Pancreas (tissue), 10 donors: ENCODE measurements around the gene LYSET. TPM values are rescaled to one million over a fixed set of nuclear protein-coding genes. Genes with fewer than 3 reads are reported as not detected.
A peak's percentile ranks its signal among the peaks of the same experiment; 100 is the strongest.

Experiments used
- ATAC-seq, 4 donors: fragments of 200-7000 bp; cut with Tn5 transposase; one replicate each; pipeline versions ENCODE4 v1.8.0 to v1.9.1; 2020; ENCODE audit warnings: mild to moderate bottlenecking in 4 of 4, moderate library complexity in 4 of 4
- DNase-seq, 6 donors: peaks; one replicate each; pipeline ENCODE4 v3.0.0-alpha.2; 2020
- FAIRE-seq: peaks from 2 replicates; lab custom pipeline; 2012; peaks lifted over from hg19 to GRCh38; lab: Jason Lieb, UNC
- H3K27ac ChIP-seq, 4 donors: fragments of 200-600 bp; sonication (generic); 1 replicate in 3 of 4; 2 replicates in 1 of 4; pipeline versions ENCODE4 v1.5.0 to v1.8.0; 2020
- H3K27me3 ChIP-seq, 4 donors: fragments of 200-600 bp; one replicate each; pipeline ENCODE4 v1.8.0; 2021
- H3K36me3 ChIP-seq, 3 donors: fragments of 200-600 bp; sonication (generic) in 1 of 3; one replicate each; pipeline versions ENCODE4 v1.5.0 to v1.8.0; 2020 to 2021
- H3K4me1 ChIP-seq, 3 donors: fragments of 200-600 bp; one replicate each; pipeline ENCODE4 v1.8.0; 2021
- H3K4me3 ChIP-seq, 4 donors: fragments of 200-600 bp; sonication (generic) in 2 of 4; one replicate each; pipeline versions ENCODE4 v1.5.0 to v1.8.0; 2020 to 2021
- H3K9me3 ChIP-seq, 4 donors: fragments of 200-600 bp; one replicate each; pipeline ENCODE4 v1.8.0; 2021
- WGBS, 2 donors: extraction: QIAGEN DNeasy Blood & Tissue Kit; methylation state at CpG; one replicate each; pipeline ENCODE4 v1.1.7; 2013; 5-methylcytosine and 5-hydroxymethylcytosine counted together
- intact Hi-C, 3 donors: fragments of 100-400 bp; cut with DNase I; formaldehyde crosslinking; loops; one replicate each; pipeline versions ENCODE4 v1.11.1 to v1.14.2; 2022
- polyA plus RNA-seq, 2 donors: library from polyadenylated mRNA; stranded (reverse); fragments of 200-250 nt; gene quantifications; one replicate each; pipeline ENCODE4 v1.2.3, GENCODE V29; 2013
- total RNA-seq, 6 donors: library from RNA; stranded (reverse); fragmentation: NEBNext Ultra II Directional in 4 of 6; extraction: Animal tissue kit (Norgen Biotek cat#: 25700) in 4 of 6; gene quantifications; one replicate each; pipeline versions ENCODE4 v1.2.1 to v1.2.4, GENCODE V29; 2021 to 2023
- TF ChIP-seq, protein P1 (sequence below), 4 donors: fragments of 200-600 bp; sonication (generic) in 3 of 4; IDR thresholded peaks; one replicate each; pipeline versions ENCODE4 v1.5.0 to v1.8.0; 2021; ENCODE audit warnings: antibody characterized with exemption in 4 of 4
- donor health status: healthy with polysubstance abuse.
- donor health status: DM: no; HTN: no; CAD: no; lungs with moderate emphysema.
- donor health status: DM: no; HTN: no; CAD: no.
- donor health status: control.
- donor health status: control.
- donor health status: Bipolar disorder and iron deficiency.
- donor health status: DM: yes; HTN: yes; CAD: no.
- donor health status: DM: no; HTN: no; CAD: no.
- donor health status: DM: no; HTN: no; CAD: no.
- donor health status: DM: yes; HTN: yes; CAD: no.

Gene LYSET
- total and polyA plus RNA-seq, 8 donors = 6.1 to 21.2 (median 9.2) TPM

- WGBS, 2 donors = 54 to 55% methylated on average over 3 of the region's 3 CpGs
- Histone ChIP-seq H3K36me3 (peaks cover 0 to 13% (median 8%) of the 10 kb centered on the region in 3 donors), H3K4me3 (no peak overlapping the region), H3K27ac (no peak overlapping the region), H3K27me3 (no peaks in the 10 kb centered on the region), H3K9me3 (no peaks in the 10 kb centered on the region), H3K4me1 (peaks cover 0 to 26% (median 24%) of the 10 kb centered on the region in 3 donors)
- ATAC-seq (no peak), DNase-seq (no peak), FAIRE-seq (no peak)
- TF ChIP-seq, protein P1, sequence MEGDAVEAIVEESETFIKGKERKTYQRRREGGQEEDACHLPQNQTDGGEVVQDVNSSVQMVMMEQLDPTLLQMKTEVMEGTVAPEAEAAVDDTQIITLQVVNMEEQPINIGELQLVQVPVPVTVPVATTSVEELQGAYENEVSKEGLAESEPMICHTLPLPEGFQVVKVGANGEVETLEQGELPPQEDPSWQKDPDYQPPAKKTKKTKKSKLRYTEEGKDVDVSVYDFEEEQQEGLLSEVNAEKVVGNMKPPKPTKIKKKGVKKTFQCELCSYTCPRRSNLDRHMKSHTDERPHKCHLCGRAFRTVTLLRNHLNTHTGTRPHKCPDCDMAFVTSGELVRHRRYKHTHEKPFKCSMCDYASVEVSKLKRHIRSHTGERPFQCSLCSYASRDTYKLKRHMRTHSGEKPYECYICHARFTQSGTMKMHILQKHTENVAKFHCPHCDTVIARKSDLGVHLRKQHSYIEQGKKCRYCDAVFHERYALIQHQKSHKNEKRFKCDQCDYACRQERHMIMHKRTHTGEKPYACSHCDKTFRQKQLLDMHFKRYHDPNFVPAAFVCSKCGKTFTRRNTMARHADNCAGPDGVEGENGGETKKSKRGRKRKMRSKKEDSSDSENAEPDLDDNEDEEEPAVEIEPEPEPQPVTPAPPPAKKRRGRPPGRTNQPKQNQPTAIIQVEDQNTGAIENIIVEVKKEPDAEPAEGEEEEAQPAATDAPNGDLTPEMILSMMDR (IDR thresholded peaks at IDR 0.05) = no peak
- intact Hi-C loops = loop anchor here in 1 of 3 donors (10.0 kb wide), 1 partner anchor 98 kb away; the partner anchor contains the start of gene ITPK1
Observed at GRCh38 chr14:93212432-93212831, 27.3 kb downstream of the LYSET start.

- H3K4me1 ChIP-seq = peaks cover 0 to 13% (median 9%) of the 10 kb centered on the region in 3 donors
- no peak overlapping the region for H3K4me3 ChIP-seq
- TF ChIP-seq, protein P1 (IDR thresholded peaks at IDR 0.05) = no peak
- no peaks in the 10 kb centered on the region for H3K27me3 ChIP-seq
- FAIRE-seq = no peak
- 39 to 46% methylated on average over 2 of the region's 2 CpGs for WGBS, 2 donors
- DNase-seq = no peak
- H3K27ac ChIP-seq = peak overlapping the region in 1 of 4 donors; percentile 33
- ATAC-seq = peak in 3 of 4 donors; percentile 43 to 81 (median 66)
- no peaks in the 10 kb centered on the region for H3K9me3 ChIP-seq
- intact Hi-C loops = loop anchor here in 1 of 3 donors (10.0 kb wide), 1 partner anchor 100 kb away; the partner anchor contains the start of gene ITPK1
- H3K36me3 ChIP-seq = peaks cover 0 to 18% (median 13%) of the 10 kb centered on the region in 3 donors
Observed at GRCh38 chr14:93214598-93214997, 29.5 kb downstream of the LYSET start.

DNA sequence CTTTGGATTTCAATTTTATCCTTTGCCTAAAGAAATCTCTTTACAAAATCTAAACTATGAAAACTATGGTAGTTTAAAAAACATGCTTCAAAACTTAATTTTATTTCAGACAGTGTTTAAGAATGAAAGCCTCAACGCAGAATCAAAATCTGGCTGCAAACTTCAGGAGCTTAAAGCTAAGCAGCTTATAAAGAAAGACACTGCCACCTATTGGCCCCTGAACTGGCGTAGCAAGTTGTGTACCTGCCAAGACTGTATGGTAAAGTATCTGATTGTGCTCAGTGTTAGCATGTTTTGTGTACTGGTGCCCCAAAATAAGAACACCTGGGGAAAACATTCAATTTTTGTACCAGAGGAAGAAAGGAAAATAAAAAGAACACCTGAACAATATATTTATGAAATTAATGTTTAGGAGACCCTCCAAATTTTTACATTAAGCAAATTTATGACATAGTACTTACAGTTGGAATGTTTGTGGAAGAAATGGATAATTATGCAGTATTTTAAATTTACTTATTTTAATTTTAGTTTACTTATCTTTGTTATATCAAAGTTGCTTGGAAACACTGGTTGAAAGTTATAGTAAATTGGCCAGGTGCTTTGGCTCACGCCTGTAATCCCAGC, 34.1 kb downstream of the LYSET start:
- intact Hi-C loops = loop anchor here in 1 of 3 donors (10.0 kb wide), 1 partner anchor 104 kb away; the partner anchor contains the start of gene ITPK1
- TF ChIP-seq, protein P1 (IDR thresholded peaks at IDR 0.05) = peak; percentile 10 to 48 (median 30)
- DNase-seq (peak in 3 of 6 donors; percentile 44 to 64 (median 46)), ATAC-seq (peak; percentile 72 to 95 (median 92)), FAIRE-seq (no peak)
- WGBS, 2 donors = 30 to 31% methylated on average over 3 of the region's 3 CpGs
- Histone ChIP-seq H3K4me1 (peaks cover 0 to 8% (median under 1%) of the 10 kb centered on the region in 3 donors), H3K4me3 (no peak overlapping the region), H3K27me3 (no peaks in the 10 kb centered on the region), H3K9me3 (no peaks in the 10 kb centered on the region), H3K36me3 (peaks cover 0 to 35% (median 9%) of the 10 kb centered on the region in 3 donors), H3K27ac (no peak overlapping the region)

DNA sequence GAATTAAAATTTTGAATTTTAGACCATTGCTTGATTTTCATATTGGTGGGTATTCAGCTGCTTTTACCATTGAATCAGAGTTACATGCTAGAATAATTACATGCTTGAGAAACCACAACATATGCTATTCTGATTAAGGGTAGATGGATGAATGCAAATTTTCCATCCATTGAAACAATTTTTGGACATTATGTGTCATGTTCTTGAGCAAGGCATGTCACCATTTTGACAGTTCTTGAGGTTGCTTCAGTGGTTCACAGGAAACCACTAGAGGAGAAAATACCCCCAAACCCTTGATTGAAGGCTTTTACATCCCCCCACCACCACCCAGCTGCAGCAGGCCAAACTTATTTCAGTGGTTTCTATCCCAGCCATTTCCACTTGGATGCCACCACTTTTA, 35.4 kb downstream of the LYSET start:
- no peaks in the 10 kb centered on the region for H3K9me3 ChIP-seq
- ATAC-seq = no peak
- no peak overlapping the region for H3K27ac ChIP-seq
- no peaks in the 10 kb centered on the region for H3K4me1 ChIP-seq
- intact Hi-C loops = no loop called here
- FAIRE-seq = no peak
- H3K4me3 ChIP-seq = no peak overlapping the region
- TF ChIP-seq, protein P1 (IDR thresholded peaks at IDR 0.05) = no peak
- H3K36me3 ChIP-seq = peaks cover 0 to 35% (median 6%) of the 10 kb centered on the region in 3 donors
- no peaks in the 10 kb centered on the region for H3K27me3 ChIP-seq
- DNase-seq = no peak

DNA sequence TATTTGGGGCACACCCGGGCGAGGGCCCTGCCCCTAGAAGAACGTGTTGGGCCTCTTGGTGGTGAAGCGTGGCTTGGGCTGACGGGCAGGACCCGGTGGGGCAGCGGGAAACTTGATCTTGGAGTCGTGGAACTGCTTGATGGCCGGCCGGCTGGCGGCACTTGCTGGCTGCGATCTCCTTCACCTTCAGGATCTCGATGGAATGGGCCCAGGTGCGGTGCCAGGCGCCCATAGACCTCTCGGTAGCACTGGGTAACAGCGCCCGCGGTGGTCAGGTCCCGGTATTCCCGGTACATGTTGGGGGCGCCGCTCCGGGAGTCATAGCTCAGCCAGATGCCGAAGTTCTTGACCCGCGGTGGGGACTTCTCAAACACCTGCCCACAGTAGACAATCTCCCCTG, 38.4 kb downstream of the LYSET start:
- peak in 1 of 6 donors; percentile 44 for DNase-seq
- no peak overlapping the region for H3K4me3 ChIP-seq
- no peak for ATAC-seq
- H3K4me1 ChIP-seq = no peaks in the 10 kb centered on the region
- no peaks in the 10 kb centered on the region for H3K27me3 ChIP-seq
- peaks cover 0 to 42% (median 13%) of the 10 kb centered on the region in 3 donors for H3K36me3 ChIP-seq
- TF ChIP-seq, protein P1 (IDR thresholded peaks at IDR 0.05) = no peak
- H3K9me3 ChIP-seq = no peaks in the 10 kb centered on the region
- 97% methylated on average over 27 of the region's 27 CpGs for WGBS, 2 donors
- intact Hi-C loops = no loop called here
- H3K27ac ChIP-seq = no peak overlapping the region
- FAIRE-seq = no peak
